Measurements from ENCODE around the gene SORBS1. TPM values are rescaled to one million over a fixed set of nuclear protein-coding genes. Genes with fewer than 3 reads are reported as not detected.

The SORBS1 gene
- total and polyA plus RNA-seq, 2 experiments from 2014 or later, result 0.65 to 1.2 TPM

DNA sequence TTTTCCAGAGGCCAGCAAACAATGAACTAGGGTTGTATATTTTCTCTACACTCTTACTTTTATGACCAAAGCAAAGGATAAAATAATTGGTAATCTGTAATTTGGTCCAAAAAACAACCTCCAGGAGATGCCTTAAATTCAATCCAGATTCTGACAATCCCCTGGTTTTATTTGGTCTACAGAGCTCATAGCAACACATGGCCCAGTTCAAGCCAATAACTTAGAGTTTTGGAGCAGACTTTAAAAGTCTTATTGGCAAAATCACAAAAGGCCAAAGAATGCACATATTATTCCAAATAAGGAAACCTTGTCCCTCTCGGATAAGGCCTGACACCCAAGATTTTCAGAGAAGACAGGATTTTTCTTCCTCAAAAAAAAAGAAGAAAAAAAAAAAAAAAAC, 51.9 kb downstream of the SORBS1 start:
- TF ChIP-seq EZH2 (IDR thresholded peaks at IDR 0.05; ENCODE audit: insufficient read depth, poor library complexity, severe bottlenecking) (no peak), EZH2phosphoT487 (IDR thresholded peaks at IDR 0.05; ENCODE audit: insufficient read depth, low read depth) (no peak)

DNA sequence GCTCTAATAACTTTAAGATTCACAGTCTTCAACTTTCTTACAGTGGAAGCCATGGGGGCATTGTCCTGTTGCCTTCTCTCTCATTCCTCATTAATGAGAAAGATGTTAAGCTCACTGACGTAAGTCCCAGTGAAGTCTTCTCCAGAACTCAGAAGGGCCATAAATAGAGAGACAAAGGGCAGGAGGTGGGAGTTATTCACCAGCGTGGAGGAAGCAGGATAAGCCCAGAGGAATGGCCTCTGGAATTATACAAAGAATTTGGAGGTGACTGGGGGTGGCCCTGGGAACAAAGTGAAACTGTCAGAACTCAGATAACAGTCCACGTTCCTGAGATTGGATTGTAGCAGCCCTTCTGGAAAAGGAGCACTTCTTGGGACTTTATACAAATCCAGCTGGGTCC, 52.4 kb downstream of the SORBS1 start:
- peak; percentile 71 for DNase-seq
- no peaks in the 10 kb centered on the region for H3K9me3 ChIP-seq (ENCODE audit: low read depth)
- peaks cover 22% of the 10 kb centered on the region for H3K4me1 ChIP-seq (ENCODE audit: insufficient read depth)
- TF ChIP-seq EZH2 (IDR thresholded peaks at IDR 0.05; ENCODE audit: insufficient read depth, poor library complexity, severe bottlenecking) (no peak), EZH2phosphoT487 (IDR thresholded peaks at IDR 0.05; ENCODE audit: insufficient read depth, low read depth) (no peak)
- peak overlapping the region; percentile 63 for H2AFZ ChIP-seq
- no peaks in the 10 kb centered on the region for H3K9me2 ChIP-seq (ENCODE audit: insufficient read depth)
- H3F3A ChIP-seq (ENCODE audit: insufficient read depth), result peaks cover 7% of the 10 kb centered on the region; the same call in 1 of the 2 replicates
- 0 to 3% methylated on average over 3 of the region's 3 CpGs for WGBS, 2 experiments (ENCODE audit: low coverage in 1 of 2, low lambda C conversion rate in 2 of 2, missing lambda C conversion rate in 2 of 2)
- H3K79me2 ChIP-seq (ENCODE audit: insufficient read depth), result no peaks in the 10 kb centered on the region
- H3K4me2 ChIP-seq (ENCODE audit: unreplicated experiment), result peak overlapping the region; percentile 63
- no peaks in the 10 kb centered on the region for H3K27me3 ChIP-seq (replicated peaks; ENCODE audit: insufficient read depth)
- in situ Hi-C loops (cut with MboI), result no loop called here
- no peaks in the 10 kb centered on the region for H4K20me1 ChIP-seq (ENCODE audit: insufficient read depth)
- H3K36me3 ChIP-seq (ENCODE audit: low read depth), result no peaks in the 10 kb centered on the region
- H3K9ac ChIP-seq, result peak overlapping the region; percentile 28; the same call in 1 of the 2 replicates
- peak overlapping the region; percentile 48 for H3K4me3 ChIP-seq
- H3K27ac ChIP-seq, result peak overlapping the region; percentile 51

More for the DNA sequence above, 51.9 kb downstream of the SORBS1 start:
- in situ Hi-C loops (cut with MboI), result no loop called here
- peak; percentile 41 for DNase-seq
- no peaks in the 10 kb centered on the region for H3K36me3 ChIP-seq (ENCODE audit: low read depth)
- H3K27ac ChIP-seq, result peak overlapping the region; percentile 51
- peak overlapping the region; percentile 28; the same call in 1 of the 2 replicates for H3K9ac ChIP-seq
- H3K4me2 ChIP-seq (ENCODE audit: unreplicated experiment), result peak overlapping the region; percentile 63
- H4K20me1 ChIP-seq (ENCODE audit: insufficient read depth), result no peaks in the 10 kb centered on the region
- H3F3A ChIP-seq (ENCODE audit: insufficient read depth), result peaks cover 10% of the 10 kb centered on the region; the same call in 1 of the 2 replicates
- no peaks in the 10 kb centered on the region for H3K79me2 ChIP-seq (ENCODE audit: insufficient read depth)
- 17 to 21% methylated on average over 1 of the region's 1 CpG for WGBS, 2 experiments (ENCODE audit: low coverage in 1 of 2, low lambda C conversion rate in 2 of 2, missing lambda C conversion rate in 2 of 2)
- no peaks in the 10 kb centered on the region for H3K27me3 ChIP-seq (replicated peaks; ENCODE audit: insufficient read depth)
- peak overlapping the region; percentile 63 for H2AFZ ChIP-seq
- peak overlapping the region; percentile 48 for H3K4me3 ChIP-seq
- peaks cover 26% of the 10 kb centered on the region for H3K4me1 ChIP-seq (ENCODE audit: insufficient read depth)
- H3K9me3 ChIP-seq (ENCODE audit: low read depth), result no peaks in the 10 kb centered on the region
- H3K9me2 ChIP-seq (ENCODE audit: insufficient read depth), result no peaks in the 10 kb centered on the region

GRCh38 chr10:95506056-95506737, 55.0 kb downstream of the SORBS1 start:
- Histone ChIP-seq H3K4me1 (ENCODE audit: insufficient read depth) (peaks cover 24% of the 10 kb centered on the region), H4K20me1 (ENCODE audit: insufficient read depth) (no peaks in the 10 kb centered on the region), H3F3A (ENCODE audit: insufficient read depth) (peaks cover 12% of the 10 kb centered on the region; the same call in 1 of the 2 replicates), H3K9me3 (ENCODE audit: low read depth) (no peaks in the 10 kb centered on the region), H3K36me3 (ENCODE audit: low read depth) (no peaks in the 10 kb centered on the region), H3K4me2 (ENCODE audit: unreplicated experiment) (no peak overlapping the region), H3K27me3 (replicated peaks; ENCODE audit: insufficient read depth) (no peaks in the 10 kb centered on the region), H3K9ac (no peak overlapping the region), H3K79me2 (ENCODE audit: insufficient read depth) (no peaks in the 10 kb centered on the region), H3K4me3 (no peak overlapping the region), H2AFZ (no peak overlapping the region), H3K27ac (no peak overlapping the region), H3K9me2 (ENCODE audit: insufficient read depth) (no peaks in the 10 kb centered on the region)
- TF ChIP-seq EZH2 (IDR thresholded peaks at IDR 0.05; ENCODE audit: insufficient read depth, poor library complexity, severe bottlenecking) (no peak), EZH2phosphoT487 (IDR thresholded peaks at IDR 0.05; ENCODE audit: insufficient read depth, low read depth) (no peak)
- DNase-seq, result no peak
- 19 to 33% methylated on average over 2 of the region's 2 CpGs for WGBS, 2 experiments (ENCODE audit: low coverage in 1 of 2, low lambda C conversion rate in 2 of 2, missing lambda C conversion rate in 2 of 2)
- in situ Hi-C loops (cut with MboI), result no loop called here

- no peaks in the 10 kb centered on the region for H3K9me2 ChIP-seq (ENCODE audit: insufficient read depth)
- H3K4me3 ChIP-seq, result no peak overlapping the region
- peaks cover 24% of the 10 kb centered on the region for H3K4me1 ChIP-seq (ENCODE audit: insufficient read depth)
- in situ Hi-C loops (cut with MboI), result no loop called here
- DNase-seq, result no peak
- H3F3A ChIP-seq (ENCODE audit: insufficient read depth), result peaks cover 12% of the 10 kb centered on the region; the same call in 1 of the 2 replicates
- H3K79me2 ChIP-seq (ENCODE audit: insufficient read depth), result no peaks in the 10 kb centered on the region
- no peaks in the 10 kb centered on the region for H3K36me3 ChIP-seq (ENCODE audit: low read depth)
- no peaks in the 10 kb centered on the region for H3K27me3 ChIP-seq (replicated peaks; ENCODE audit: insufficient read depth)
- H4K20me1 ChIP-seq (ENCODE audit: insufficient read depth), result no peaks in the 10 kb centered on the region
- no peak overlapping the region for H2AFZ ChIP-seq
- no peak for TF ChIP-seq EZH2phosphoT487 (IDR thresholded peaks at IDR 0.05; ENCODE audit: insufficient read depth, low read depth)
- TF ChIP-seq EZH2 (IDR thresholded peaks at IDR 0.05; ENCODE audit: insufficient read depth, poor library complexity, severe bottlenecking), result no peak
- no peak overlapping the region for H3K4me2 ChIP-seq (ENCODE audit: unreplicated experiment)
- no peak overlapping the region for H3K9ac ChIP-seq
- 29% methylated on average over 3 of the region's 3 CpGs for WGBS, 2 experiments (ENCODE audit: low coverage in 1 of 2, low lambda C conversion rate in 2 of 2, missing lambda C conversion rate in 2 of 2)
- H3K9me3 ChIP-seq (ENCODE audit: low read depth), result no peaks in the 10 kb centered on the region
- no peak overlapping the region for H3K27ac ChIP-seq
Measured at GRCh38 chr10:95505641-95506040, 55.5 kb downstream of the SORBS1 start.

All from GM23248 (cell line).